HG03442 (cell line): ENCODE measurements around the gene TBCK.

Experiments used
- ATAC-seq: cut with Tn5 transposase; IDR thresholded peaks from one replicate; pipeline ENCODE4 v1.9.1; 2021; ENCODE audit warnings: mild to moderate bottlenecking, moderate library complexity; ENCODE audit not compliant: unreplicated experiment

Gene TBCK

GRCh38 chr4:105998171-105999063, 317.6 kb downstream of the TBCK start:
- ATAC-seq = no peak

- ATAC-seq = no peak
Measured at GRCh38 chr4:105996845-105997244, 319.2 kb downstream of the TBCK start.

- no peak for ATAC-seq
Measured at GRCh38 chr4:105994841-105995501, 321.0 kb downstream of the TBCK start.

GRCh38 chr4:105994061-105994460, 321.9 kb downstream of the TBCK start:
- no peak for ATAC-seq

GRCh38 chr4:105992641-105993305, 323.2 kb downstream of the TBCK start:
- no peak for ATAC-seq

- ATAC-seq = no peak
Measured at GRCh38 chr4:105991726-105992125, 324.3 kb downstream of the TBCK start.
